Prostate gland (tissue), 2 donors: ENCODE measurements around the gene GAREM1. TPM values are rescaled to one million over a fixed set of nuclear protein-coding genes. Genes with fewer than 3 reads are reported as not detected.

Source experiments
- DNase-seq: peaks from one replicate; pipeline ENCODE4 v3.0.0-alpha.2; 2019; ENCODE audit warnings: low spot score
- H3K27ac ChIP-seq, 2 donors: fragments of 200-600 bp; sonication (generic); 2 replicates each; pipeline ENCODE4 v1.5.1; 2017 to 2019
- H3K27me3 ChIP-seq: fragments of 200-600 bp; sonication (generic); replicated peaks from 2 replicates; pipeline ENCODE4 v1.5.1; 2019; ENCODE audit not compliant: insufficient read depth
- H3K36me3 ChIP-seq, 2 donors: fragments of 200-600 bp; sonication (generic); 1 replicate in 1 of 2; 2 replicates in 1 of 2; pipeline versions ENCODE4 v1.5.1 to v1.8.1; 2017 to 2019
- H3K4me1 ChIP-seq: fragments of 200-600 bp; sonication (generic); replicated peaks from 2 replicates; pipeline ENCODE4 v1.5.1; 2019
- H3K4me3 ChIP-seq, 2 donors: fragments of 200-600 bp; sonication (generic); 2 replicates each; pipeline ENCODE4 v1.5.1; 2017 to 2019
- H3K9me3 ChIP-seq: fragments of 200-600 bp; sonication (generic); 2 replicates; pipeline ENCODE4 v1.5.1; 2017
- POLR2A ChIP-seq: fragments of 450-650 bp; IDR thresholded peaks from one replicate; pipeline ENCODE4 v1.6.1; 2016; ENCODE audit warnings: antibody characterized with exemption, mild to moderate bottlenecking
- POLR2AphosphoS5 ChIP-seq: sonication (generic); formaldehyde crosslinking; IDR thresholded peaks from one replicate; pipeline ENCODE4 v1.6.1; 2017; ENCODE audit warnings: antibody characterized with exemption
- WGBS: methylation state at CpG from one replicate; pipeline ENCODE4 v1.1.5; 2018; 5-methylcytosine and 5-hydroxymethylcytosine counted together
- intact Hi-C: fragments of 100-400 bp; cut with DNase I; formaldehyde crosslinking; loops from one replicate; pipeline ENCODE4 v1.14.2; 2022
- total RNA-seq, 2 donors: library from RNA; depleted of rRNA; stranded (reverse); fragments of >200 nt; gene quantifications; one replicate each; pipeline ENCODE4 v1.1.0, GENCODE V29; 2016
- TF ChIP-seq, protein P1 (sequence below), 4 experiments: fragments of 200-600 bp in 2 of 4; fragments of 450-650 bp in 2 of 4; sonication (generic) in 2 of 4; IDR thresholded peaks; 1 replicate in 3 of 4; 2 replicates in 1 of 4; pipeline ENCODE4 v1.5.1; 2016 to 2019; ENCODE audit warnings: antibody characterized with exemption in 4 of 4, mild to moderate bottlenecking in 2 of 4, moderate library complexity in 2 of 4

The GAREM1 gene
- total RNA-seq, 2 donors from 2014 or later, result 9.5 to 14.9 TPM

DNA sequence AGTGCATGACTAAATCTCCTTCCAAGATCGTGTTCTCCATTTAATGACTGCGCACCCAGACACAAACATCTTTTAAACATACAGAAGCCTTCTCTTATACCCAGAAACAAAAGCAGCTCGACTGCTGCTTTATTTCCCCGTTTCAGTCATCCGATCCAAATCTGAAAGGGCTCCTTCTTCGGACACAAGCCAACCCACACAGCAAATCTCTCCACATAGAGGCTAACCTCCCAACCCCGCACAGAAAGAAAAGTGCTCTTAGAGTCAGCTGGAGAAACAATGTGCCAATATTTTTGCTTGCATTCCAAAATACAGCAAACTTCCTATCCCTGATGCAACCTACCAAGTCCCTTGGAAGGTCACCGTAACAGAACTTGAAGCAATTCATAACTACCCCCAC lies 29.1 kb downstream of the GAREM1 start:
- Histone ChIP-seq H3K36me3 (no peaks in the 10 kb centered on the region), H3K9me3 (no peaks in the 10 kb centered on the region), H3K4me3 (no peak overlapping the region), H3K27ac (no peak overlapping the region), H3K27me3 (no peaks in the 10 kb centered on the region), H3K4me1 (no peaks in the 10 kb centered on the region)
- TF ChIP-seq POLR2AphosphoS5 (no peak), POLR2A (no peak)
- TF ChIP-seq, protein P1, sequence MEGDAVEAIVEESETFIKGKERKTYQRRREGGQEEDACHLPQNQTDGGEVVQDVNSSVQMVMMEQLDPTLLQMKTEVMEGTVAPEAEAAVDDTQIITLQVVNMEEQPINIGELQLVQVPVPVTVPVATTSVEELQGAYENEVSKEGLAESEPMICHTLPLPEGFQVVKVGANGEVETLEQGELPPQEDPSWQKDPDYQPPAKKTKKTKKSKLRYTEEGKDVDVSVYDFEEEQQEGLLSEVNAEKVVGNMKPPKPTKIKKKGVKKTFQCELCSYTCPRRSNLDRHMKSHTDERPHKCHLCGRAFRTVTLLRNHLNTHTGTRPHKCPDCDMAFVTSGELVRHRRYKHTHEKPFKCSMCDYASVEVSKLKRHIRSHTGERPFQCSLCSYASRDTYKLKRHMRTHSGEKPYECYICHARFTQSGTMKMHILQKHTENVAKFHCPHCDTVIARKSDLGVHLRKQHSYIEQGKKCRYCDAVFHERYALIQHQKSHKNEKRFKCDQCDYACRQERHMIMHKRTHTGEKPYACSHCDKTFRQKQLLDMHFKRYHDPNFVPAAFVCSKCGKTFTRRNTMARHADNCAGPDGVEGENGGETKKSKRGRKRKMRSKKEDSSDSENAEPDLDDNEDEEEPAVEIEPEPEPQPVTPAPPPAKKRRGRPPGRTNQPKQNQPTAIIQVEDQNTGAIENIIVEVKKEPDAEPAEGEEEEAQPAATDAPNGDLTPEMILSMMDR (IDR thresholded peaks at IDR 0.05), result no peak
- 65% methylated on average over 8 of the region's 8 CpGs for WGBS
- DNase-seq, result no peak
- intact Hi-C loops, result no loop called here

DNA sequence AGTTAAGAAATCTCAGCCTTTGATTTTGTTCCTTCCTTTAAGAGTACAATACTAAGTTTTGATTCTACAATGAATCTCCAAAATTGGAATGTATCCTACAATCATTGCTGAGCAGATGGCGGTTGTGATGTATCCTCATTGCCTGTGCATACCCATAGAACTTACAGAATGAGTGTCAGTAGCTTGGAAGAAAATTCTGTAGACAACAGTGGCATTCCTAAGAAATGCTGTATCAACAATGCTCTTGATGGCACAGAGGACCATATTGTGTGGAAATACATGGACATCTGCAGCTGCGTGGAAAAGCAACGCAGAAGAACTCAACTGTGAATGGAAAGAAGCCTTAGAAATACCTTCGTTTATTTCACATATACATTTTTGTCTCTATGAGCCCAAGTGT lies 30.2 kb downstream of the GAREM1 start:
- no peaks in the 10 kb centered on the region for H3K4me1 ChIP-seq

DNA sequence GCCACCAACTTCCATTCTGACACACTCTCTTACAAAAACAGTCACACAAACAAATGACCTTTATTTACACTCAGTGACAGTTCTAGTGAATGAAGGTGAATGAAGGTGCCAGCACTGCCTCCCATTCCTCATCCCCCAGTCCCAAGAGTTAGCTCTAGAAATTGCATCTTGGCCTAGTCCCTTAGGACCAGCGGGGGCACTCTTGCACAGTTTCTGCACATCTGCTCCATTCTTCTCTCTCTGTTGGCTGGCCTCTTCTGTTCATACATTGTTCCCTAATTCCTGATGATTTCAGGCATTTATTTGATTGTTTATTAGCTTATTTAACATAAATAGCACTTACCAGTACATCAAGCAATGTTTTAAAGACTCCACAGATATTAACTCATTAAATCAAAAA lies 30.9 kb downstream of the GAREM1 start:
- Histone ChIP-seq H3K36me3 (no peaks in the 10 kb centered on the region), H3K27me3 (no peaks in the 10 kb centered on the region), H3K27ac (no peak overlapping the region), H3K4me1 (no peaks in the 10 kb centered on the region), H3K9me3 (no peaks in the 10 kb centered on the region), H3K4me3 (no peak overlapping the region)
- TF ChIP-seq, protein P1 (IDR thresholded peaks at IDR 0.05), result no peak
- TF ChIP-seq POLR2AphosphoS5 (no peak), POLR2A (no peak)
- WGBS, result 97% methylated on average over 1 of the region's 1 CpG
- no peak for DNase-seq
- intact Hi-C loops, result no loop called here

More for the DNA sequence above, 30.2 kb downstream of the GAREM1 start:
- TF ChIP-seq POLR2AphosphoS5 (no peak), POLR2A (no peak)
- TF ChIP-seq, protein P1 (IDR thresholded peaks at IDR 0.05), result no peak
- Histone ChIP-seq H3K27ac (no peak overlapping the region), H3K9me3 (no peaks in the 10 kb centered on the region), H3K27me3 (no peaks in the 10 kb centered on the region), H3K4me3 (no peak overlapping the region), H3K36me3 (no peaks in the 10 kb centered on the region)
- intact Hi-C loops, result no loop called here
- WGBS, result 88% methylated on average over 4 of the region's 4 CpGs
- DNase-seq, result no peak

DNA sequence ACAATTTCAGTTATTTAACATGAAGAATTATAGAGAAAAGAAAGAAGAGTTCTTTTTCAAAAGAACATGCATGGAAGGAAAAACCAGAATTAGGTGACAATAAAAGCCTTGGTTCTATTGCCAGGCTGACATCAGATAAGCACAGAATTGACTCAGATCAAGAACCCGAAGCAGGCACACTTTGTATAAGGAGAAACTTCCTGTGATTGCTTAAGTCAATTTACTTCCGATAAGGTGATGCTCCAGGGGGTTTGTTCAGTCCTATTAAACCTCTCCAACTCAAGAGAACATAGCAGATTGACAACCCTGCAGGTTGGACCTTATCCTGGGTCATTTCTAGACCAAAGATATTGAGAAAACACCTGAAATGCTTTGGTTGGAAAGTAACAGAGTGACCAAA lies 31.4 kb downstream of the GAREM1 start:
- H3K4me1 ChIP-seq, result no peaks in the 10 kb centered on the region
- intact Hi-C loops, result no loop called here
- TF ChIP-seq POLR2AphosphoS5 (no peak), POLR2A (no peak)
- TF ChIP-seq, protein P1 (IDR thresholded peaks at IDR 0.05), result no peak

GRCh38 chr18:32438173-32438572 lies 32.5 kb downstream of the GAREM1 start:
- Histone ChIP-seq H3K36me3 (no peaks in the 10 kb centered on the region), H3K4me1 (no peaks in the 10 kb centered on the region), H3K27me3 (no peaks in the 10 kb centered on the region), H3K9me3 (no peaks in the 10 kb centered on the region), H3K27ac (no peak overlapping the region), H3K4me3 (no peak overlapping the region)
- no peak for DNase-seq
- intact Hi-C loops, result no loop called here
- TF ChIP-seq, protein P1 (IDR thresholded peaks at IDR 0.05), result no peak
- TF ChIP-seq POLR2AphosphoS5 (no peak), POLR2A (no peak)
- 56% methylated on average over 8 of the region's 8 CpGs for WGBS

More for the DNA sequence above, 31.4 kb downstream of the GAREM1 start:
- Histone ChIP-seq H3K27ac (no peak overlapping the region), H3K36me3 (no peaks in the 10 kb centered on the region), H3K27me3 (no peaks in the 10 kb centered on the region), H3K4me3 (no peak overlapping the region), H3K9me3 (no peaks in the 10 kb centered on the region)
- WGBS, result 68% methylated on average over 2 of the region's 2 CpGs
- no peak for DNase-seq
